ENCODE measurements around the gene TMEM63C.

The TMEM63C gene

DNA sequence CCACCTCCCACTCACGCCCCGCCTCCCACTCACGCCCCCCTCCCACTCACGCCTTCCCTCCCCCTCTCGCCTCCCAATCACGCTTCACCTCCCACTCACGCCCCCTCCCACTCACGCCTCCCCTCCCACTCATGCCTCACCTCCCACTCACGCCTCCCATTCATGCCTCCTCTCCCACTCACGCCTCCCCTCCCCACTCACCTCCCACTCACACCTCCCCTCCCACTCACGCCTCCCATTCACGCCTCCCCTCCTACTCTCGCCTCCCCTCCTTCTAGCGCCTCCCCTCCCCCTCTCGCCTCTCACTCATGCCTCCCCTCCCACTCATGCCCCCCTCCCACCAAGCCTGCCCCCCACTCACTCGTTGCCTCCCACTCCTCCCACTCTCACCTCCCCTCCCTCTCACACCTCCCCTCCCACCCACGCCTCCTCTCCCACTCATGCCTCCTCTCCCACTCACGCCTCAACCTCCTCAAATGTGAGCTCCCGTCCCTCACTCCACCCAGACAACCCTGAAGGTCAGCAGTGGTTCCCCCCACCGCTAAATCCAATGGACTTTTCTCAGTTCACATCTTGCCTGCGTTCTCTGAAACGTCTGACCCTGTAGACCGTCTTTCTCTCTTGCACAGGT, 39.8 kb downstream of the TMEM63C start:
- no peak for DNase-seq (ENCODE audit: extremely low read depth in 1 of 2, low read depth in 1 of 2)

DNA sequence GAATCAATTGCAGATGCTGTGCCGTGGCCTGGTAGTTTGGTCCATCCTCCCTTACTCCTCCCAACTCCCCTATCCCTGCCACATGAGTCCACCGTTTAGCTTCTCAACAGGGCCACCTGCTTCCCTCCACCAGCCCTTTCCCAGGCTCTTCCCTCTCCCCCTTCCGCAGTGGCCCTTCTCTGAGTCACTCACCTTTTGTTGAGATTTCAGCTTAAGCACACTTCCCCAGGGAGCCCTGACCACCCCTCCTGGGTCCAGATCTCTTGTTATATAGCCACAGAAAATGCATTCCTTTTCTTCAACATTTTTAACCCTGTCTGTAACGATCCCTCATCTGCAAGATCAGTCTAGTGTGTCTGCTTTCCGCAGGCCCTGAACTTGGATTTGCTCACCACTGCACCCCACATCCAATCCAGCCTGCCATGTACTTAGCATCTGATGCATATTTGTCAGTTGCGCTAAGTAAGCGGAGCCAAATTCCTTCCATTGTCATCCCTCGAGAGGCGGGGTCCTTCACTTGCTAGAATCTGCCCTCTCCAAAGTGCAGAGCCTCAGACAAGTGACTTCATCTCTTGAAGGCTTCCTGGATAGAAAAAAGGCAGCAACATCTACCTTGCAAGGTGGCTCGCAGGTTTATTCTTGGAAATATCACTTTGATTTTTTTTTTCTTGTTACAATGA, 41.1 kb downstream of the TMEM63C start:
- DNase-seq (ENCODE audit: extremely low read depth in 1 of 2, low read depth in 1 of 2): no peak

DNA sequence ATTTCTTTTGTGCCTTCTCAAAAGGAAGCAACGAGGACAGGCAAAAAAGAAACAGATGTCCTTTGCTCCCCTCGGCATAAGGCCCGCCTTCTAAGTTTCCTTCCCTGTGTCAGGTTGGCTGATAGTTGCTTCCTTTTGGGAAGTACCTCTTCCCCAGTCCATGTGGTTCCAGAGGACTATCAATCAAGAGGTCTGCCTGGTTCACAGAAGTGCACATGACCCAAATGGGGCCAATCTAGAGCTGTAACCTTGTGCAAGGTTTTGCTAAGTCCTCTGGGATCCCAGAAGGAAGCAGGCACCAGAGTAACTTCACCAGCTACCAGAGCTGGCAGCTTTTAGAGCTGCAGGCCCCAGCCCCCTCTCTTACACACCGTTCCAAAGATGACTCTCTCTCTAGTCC, 42.6 kb downstream of the TMEM63C start:
- DNase-seq (ENCODE audit: extremely low read depth in 1 of 2, low read depth in 1 of 2): no peak

DNA sequence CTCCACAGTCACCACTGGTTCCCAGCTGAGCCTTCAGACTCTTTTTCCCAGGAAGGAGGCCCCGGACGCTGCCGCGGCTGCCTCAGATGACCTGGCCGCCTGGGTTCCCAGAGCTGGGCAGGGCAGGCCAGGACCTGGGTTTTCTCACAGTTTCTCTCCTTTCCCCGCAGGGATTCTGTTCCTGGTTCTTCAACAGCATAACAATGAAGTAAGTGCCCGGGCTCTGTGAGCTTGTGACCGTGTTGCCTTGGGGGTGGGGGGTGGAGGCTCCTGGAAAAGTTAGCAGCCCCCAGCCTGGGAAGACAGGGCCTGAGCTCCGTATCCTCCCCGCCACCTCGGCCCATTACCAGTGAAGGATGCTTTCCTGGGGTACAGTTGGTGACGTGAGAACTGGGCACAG, 43.7 kb downstream of the TMEM63C start:
- no peak for DNase-seq (ENCODE audit: extremely low read depth in 1 of 2, low read depth in 1 of 2)

DNA sequence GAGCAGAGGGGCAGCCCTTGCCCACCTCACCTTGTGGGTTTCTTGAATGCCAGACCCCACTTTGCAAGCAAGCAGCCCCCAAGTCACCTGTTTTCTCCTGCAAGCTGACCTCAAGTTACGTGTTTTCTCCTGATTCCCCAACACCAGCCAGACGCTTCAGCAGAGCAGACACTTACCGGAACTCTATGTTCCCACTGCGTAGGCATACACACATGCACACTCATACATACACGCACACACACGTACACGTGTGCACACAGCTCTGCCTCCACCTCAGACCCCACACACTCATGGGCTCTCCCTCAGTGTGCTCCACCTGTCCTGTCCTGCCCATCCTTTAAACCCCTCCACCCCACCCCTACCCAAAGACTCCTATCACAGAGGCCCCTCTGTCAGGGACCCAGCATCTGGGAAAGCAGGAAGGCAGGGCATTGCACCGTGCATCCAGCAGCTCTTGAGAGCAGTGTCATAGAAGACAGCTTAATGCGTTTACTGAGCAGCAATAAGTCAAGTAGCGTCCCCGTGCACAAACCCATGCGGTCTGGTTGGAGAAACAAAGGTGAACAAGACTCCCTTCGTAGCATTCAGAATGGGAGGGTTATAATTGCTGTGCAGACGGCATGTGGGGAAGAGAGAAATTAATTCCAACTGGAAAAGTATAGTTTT, 44.4 kb downstream of the TMEM63C start:
- no peak for DNase-seq (ENCODE audit: extremely low read depth in 1 of 2, low read depth in 1 of 2)

DNA sequence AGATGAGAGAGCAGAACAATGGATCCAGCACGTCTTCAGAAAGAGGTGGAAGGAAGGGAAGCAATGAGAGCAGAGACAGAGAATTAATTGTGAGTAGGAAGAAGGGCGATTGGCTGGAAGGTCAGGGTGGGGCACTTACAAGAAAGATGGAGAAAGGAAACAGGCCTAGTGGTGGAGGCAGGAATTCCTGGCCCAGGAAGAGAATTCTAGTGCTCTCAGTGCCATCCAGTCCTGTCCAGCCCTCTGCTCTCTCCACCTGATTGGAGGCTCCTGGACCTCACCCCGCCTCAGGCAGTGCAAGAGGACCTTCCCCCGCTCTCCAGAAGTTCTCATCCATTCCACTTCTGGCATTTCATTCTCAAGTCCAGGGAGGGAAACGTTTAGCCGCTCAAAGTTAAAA, 46.5 kb downstream of the TMEM63C start:
- no peak for DNase-seq (ENCODE audit: extremely low read depth in 1 of 2, low read depth in 1 of 2)

DNA sequence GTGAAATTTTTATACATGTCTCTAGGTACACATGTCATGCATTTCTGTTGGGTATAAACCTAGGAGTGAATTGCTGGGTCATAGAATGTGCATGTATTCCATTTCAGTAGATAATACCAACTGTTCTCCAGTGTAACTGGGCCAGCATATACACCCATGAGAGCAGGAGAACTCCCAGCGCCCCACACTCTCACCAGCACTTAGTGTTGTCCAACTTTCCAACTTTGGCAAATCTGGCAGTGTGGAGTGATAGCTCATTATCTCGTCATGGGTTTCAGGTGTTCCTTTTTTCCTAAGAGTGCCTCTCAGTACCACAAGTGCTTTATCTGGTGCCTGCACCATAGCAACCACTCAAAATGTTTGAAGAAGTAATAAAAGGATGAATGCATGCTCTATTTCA, 49.3 kb downstream of the TMEM63C start:
- no peak for DNase-seq (ENCODE audit: extremely low read depth in 1 of 2, low read depth in 1 of 2)

DNA sequence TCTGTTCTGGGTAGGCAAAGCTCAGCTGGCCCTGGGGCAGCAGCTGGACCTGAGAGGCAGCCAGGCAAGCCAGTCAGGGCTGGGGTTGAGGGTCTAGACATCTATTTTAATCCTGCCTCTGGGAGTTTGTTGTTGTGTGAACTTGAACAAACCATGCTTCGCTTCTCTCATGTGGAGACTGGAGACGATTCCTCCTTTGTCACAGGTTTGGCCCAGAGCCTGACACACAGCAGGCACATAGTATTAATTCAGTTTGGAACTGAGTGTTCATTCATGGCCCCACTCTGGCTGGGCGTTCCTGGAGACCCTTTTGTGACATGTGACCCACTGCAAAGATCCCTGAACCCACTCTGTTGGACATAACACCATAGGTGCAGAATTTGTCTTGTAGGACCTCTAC, 50.1 kb downstream of the TMEM63C start:
- DNase-seq (ENCODE audit: extremely low read depth in 1 of 2, low read depth in 1 of 2): no peak

DNA sequence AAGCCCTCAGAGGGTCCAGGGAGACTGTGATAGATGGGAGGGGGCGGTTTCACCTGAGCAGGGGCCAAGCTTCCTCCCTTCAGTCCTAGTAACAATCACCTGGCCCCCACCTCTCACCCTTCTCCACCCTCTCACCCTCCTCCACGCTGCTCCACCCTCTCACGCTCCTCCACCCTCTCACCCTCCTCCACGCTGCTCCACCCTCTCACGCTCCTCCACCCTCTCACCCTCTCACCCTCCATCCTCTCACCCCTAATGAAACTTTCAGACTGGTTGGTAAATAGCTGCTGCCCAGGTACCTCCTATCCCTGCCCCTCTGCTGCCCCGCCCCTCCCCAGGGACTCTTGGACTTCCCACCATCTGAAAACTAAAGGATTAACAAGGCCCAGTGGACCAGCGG, 55.2 kb downstream of the TMEM63C start:
- no peak for DNase-seq (ENCODE audit: extremely low read depth in 1 of 2, low read depth in 1 of 2)

DNA sequence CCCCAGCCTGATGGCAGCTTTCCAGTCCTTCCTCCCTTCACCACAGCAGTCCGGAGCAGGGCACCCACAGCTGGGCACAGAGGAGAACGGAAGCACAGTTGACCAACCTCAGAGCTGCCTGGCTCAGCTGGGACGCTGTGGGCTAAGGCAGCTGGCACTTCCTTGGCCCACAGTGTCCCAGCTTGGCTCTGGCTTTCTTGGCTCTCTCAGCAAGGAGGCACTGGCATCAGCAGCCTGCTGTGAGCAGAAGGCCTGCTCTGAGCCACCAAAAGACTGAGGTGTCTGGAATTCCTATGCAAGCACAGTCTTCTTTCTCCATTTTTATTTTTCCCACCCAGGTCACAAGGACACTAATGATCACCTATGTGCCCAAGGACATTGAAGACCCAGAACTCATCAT, 56.8 kb downstream of the TMEM63C start:
- no peak for DNase-seq (ENCODE audit: extremely low read depth in 1 of 2, low read depth in 1 of 2)

DNA sequence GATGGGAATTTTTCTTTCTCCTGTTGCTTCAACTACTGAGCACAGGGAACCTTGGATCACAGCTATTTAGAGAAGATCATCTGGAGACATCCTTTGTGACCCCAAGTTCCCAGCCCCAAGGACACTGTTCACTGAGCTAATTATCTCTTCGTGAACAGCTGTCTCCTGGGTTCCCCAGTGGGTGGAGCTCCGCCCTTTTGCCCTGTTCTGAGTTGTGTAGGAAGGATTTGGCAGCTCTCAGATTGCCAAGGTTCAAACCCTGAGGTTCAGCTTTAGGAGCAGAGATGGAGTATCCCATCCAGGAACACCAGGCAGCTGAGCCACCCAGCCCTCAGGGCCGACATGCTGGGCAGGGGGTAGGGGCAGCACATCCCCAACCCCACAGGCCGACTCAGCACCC, 57.4 kb downstream of the TMEM63C start:
- no peak for DNase-seq (ENCODE audit: extremely low read depth in 1 of 2, low read depth in 1 of 2)

DNA sequence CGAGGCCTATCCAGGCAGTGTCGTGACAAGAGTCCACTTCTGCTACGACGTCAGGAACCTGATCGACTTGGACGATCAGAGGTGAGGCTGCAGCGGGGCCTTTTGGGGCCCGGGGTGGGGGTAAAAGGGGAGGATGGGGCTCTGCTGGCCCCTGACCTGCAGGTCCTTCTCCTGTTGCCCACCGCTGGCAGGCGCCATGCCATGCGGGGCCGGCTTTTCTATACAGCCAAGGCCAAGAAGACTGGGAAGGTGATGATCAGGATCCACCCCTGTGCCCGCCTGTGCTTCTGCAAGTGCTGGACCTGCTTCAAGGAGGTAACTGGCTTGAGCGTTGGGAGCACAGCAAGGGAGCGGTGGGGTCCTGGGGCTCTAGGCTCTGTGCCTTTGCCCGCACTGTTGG, 57.8 kb downstream of the TMEM63C start:
- DNase-seq (ENCODE audit: extremely low read depth in 1 of 2, low read depth in 1 of 2): no peak

DNA sequence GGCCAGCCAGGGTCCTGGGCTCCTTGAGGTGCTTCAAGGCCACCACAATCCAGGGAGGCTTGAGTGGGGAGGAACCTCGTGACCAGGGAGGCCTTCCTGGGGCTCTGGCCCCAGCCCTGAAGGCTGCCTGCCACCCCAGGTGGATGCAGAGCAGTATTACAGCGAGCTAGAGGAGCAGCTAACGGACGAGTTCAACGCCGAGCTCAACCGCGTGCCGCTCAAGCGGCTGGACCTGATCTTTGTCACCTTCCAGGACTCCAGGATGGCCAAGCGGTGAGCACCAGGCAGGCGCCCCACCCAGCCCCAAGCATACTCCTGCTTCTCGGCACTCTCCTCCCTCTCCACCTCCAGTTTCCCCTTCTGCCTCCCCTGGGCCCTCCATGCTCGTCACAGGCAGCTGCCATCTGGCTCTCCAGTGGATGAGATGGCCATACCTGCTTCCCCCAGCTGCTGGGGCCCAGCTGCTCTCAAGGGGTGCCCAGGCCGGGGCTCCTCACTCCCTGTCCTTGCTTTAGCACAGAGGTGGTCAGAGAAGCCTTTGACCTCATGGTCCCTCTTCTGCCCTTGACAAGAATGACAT, 58.8 kb downstream of the TMEM63C start:
- no peak for DNase-seq (ENCODE audit: extremely low read depth in 1 of 2, low read depth in 1 of 2)

DNA sequence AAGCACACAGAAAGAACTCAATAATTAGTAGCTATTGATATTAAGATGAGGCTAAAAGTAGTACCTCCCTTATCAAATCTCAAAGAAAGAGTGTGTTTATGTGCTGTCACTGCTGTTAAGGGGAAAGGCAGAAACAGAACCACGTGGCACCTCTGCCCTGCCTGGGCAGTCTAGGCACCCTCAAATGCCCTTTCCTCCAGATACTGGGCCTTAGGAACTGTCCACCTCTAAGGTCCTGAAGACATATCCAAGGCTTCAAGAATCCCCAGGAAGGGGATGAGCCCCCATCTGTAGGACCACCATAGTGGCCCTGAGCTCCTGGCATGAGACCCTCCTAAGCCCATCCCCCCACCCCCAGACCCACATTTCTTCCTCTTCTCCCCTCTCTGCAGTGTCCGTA, 60.4 kb downstream of the TMEM63C start:
- no peak for DNase-seq (ENCODE audit: extremely low read depth in 1 of 2, low read depth in 1 of 2)

DNA sequence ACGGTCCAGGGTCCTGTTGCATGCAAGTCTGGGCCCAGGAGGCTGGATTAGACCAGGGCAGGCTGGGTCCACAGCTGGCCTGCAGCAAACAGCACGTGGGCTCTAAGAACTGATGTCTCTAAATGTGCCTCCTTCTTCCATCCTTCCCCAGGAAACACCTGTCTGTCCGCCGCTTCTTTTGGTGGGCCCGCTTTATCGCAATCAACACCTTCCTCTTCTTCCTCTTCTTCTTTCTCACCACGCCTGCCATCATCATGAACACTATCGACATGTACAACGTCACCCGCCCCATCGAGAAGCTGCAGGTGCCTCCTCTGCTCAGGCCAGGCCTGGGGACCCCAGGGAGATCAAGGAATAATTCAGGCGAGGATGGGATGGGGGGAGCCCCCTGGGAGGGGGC, 61.2 kb downstream of the TMEM63C start:
- DNase-seq (ENCODE audit: extremely low read depth in 1 of 2, low read depth in 1 of 2): no peak

DNA sequence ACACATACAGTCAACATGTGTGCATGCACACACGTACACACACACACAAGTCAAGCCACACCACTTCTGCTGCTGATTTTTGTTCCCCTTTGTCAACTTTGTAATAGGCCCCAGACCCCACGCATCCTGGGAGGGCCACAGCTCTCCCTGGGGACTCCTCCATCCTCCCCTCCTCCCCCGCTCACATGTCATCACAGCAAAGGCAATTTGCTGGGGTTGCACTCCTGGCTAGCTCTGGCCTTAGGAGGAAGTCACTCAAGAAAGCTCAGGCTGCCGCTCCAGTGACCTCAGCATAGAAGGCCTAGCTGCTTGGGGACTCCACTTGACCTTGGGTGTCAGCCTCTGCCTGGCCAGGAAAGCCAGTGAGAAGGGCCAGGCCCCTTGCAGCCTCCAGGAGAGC, 62.3 kb downstream of the TMEM63C start:
- no peak for DNase-seq (ENCODE audit: extremely low read depth in 1 of 2, low read depth in 1 of 2)

DNA sequence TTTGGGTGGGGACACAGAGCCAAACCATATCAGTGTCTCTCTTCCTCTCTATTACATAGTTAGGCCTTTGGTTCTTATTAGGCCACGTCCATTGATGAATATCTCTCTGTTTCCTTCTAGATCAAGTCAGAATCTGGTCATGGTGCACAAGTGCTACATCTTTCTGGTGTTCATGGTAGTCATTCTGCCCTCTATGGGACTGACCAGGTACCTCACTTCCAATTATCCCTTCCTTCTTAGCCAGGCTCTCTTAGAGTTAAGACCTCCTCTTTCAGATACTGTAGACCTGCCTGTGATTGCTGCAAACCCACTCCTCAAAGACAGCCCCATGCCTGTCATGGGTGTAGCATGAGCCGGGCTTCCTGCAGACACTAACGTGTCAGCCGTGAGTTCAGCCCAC, 64.2 kb downstream of the TMEM63C start:
- DNase-seq (ENCODE audit: extremely low read depth in 1 of 2, low read depth in 1 of 2): no peak

DNA sequence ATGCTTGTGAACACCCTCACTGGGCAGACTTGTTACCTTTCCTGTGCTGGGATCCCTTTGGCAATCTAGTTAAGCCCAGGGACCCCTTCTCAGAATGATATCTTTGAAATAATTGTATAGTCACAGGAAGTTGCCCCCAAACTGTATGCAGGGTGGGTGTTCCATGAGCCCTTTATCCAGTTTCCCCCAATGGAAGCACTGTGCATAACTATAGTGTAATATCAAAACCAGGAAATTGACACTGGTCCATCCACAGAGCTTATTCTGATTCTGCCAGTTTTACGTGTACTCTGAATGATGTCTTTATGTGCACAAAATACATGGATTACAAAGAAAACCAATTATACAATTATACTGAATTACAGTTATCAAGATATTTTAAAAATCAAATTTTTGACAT, 65.2 kb downstream of the TMEM63C start:
- no peak for DNase-seq (ENCODE audit: extremely low read depth in 1 of 2, low read depth in 1 of 2)

DNA sequence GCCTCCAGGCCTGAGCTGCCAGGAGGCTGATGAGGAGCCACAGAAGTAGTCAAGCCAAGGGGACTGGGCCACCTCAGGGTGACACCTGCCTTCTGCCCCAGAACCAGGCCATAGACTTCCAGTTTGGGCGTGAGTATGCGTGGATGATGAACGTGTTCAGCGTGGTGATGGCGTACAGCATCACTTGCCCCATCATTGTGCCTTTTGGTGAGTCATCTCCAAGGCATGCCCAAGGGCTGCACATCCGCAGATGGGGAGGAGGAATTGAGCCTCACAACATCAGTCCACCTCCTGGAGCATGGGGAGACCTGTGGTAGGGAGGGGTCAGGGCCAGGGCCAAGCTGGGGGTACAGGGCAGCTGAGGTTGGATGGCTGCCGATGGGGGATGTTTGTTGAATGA, 67.1 kb downstream of the TMEM63C start:
- no peak for DNase-seq (ENCODE audit: extremely low read depth in 1 of 2, low read depth in 1 of 2)

DNA sequence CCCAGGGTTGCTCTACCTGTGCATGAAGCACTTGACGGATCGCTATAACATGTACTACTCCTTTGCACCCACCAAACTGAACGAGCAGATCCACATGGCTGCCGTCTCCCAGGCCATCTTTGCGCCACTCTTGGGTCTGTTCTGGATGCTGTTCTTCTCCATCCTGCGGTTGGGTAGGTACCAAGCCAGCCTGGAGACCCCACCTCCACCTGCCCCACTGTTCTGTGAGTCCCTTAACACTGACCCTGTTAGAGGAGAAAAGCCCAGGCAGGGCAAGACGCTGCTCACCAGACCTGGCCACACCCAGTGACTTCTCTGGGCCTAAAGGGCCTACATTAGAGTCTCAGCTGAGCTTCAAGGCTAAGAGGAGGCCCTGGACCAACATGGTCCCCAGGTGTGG, 67.7 kb downstream of the TMEM63C start:
- DNase-seq (ENCODE audit: extremely low read depth in 1 of 2, low read depth in 1 of 2): no peak

DNA sequence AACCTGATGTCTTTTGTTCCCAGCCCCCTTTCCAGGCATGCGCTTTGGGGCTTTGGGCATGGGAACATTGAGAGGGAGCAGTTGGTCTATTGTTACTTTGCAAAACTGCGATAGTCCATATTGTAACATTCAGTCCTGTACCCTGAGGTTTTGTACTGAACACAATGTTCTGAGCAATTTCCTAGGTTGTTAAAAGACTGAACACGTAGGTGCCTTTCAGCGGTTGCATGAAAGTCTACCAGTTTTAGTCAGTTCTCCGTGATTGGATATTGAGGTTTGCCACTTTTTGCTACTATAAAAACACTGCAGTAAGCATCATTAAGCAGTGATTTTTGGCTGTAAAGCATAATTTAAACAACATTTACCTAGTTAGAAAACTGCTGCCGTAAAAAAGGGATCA, 69.3 kb downstream of the TMEM63C start:
- no peak for DNase-seq (ENCODE audit: extremely low read depth in 1 of 2, low read depth in 1 of 2)

DNA sequence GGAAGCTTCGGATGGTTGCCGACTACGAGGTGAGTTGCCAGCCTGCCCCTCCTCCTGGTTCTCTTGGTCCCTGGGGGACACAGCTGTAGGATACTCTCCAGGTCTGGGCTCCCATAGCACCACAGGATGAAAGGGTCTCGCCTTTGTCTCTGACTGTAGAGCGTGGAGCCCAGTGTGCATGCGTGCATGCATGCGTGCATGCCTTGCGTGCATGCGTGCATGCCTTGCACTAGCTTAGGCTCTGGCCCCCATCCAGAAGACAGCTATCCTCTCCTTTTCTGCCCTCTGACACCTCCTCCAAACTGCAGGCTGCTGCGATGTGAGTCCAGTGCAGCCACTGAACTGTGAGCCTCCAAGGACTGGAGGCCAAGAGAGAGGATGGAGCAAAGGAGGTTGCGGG, 70.3 kb downstream of the TMEM63C start:
- DNase-seq (ENCODE audit: extremely low read depth in 1 of 2, low read depth in 1 of 2): no peak
